Neutrophil (primary cell): ENCODE measurements around the gene PSKH1.

Experiments
- H3K27ac ChIP-seq: fragments of 200-600 bp; sonication (generic); 2 replicates; pipeline ENCODE4 v1.5.1; 2016; ENCODE audit warnings: mild to moderate bottlenecking, moderate library complexity
- H3K27me3 ChIP-seq: fragments of 200-600 bp; sonication (generic); 2 replicates; pipeline ENCODE4 v1.6.0; 2016; ENCODE audit warnings: mild to moderate bottlenecking
- H3K36me3 ChIP-seq: fragments of 200-600 bp; sonication (generic); 2 replicates; pipeline ENCODE4 v1.5.1; 2017
- H3K4me1 ChIP-seq, 2 experiments: fragments of 200-600 bp in 1 of 2; sonication (generic) in 1 of 2; 1 replicate in 1 of 2; 2 replicates in 1 of 2; pipeline versions ENCODE4 v1.5.1 to v1.6.1; 2013 to 2016; ENCODE audit warnings: low read depth in 1 of 2, low read length in 1 of 2, mild to moderate bottlenecking in 1 of 2, moderate library complexity in 1 of 2; ENCODE audit not compliant: control insufficient read depth in 1 of 2, insufficient read depth in 1 of 2
- H3K4me3 ChIP-seq, 2 experiments: fragments of 200-600 bp in 1 of 2; sonication (generic) in 1 of 2; 1 replicate in 1 of 2; 2 replicates in 1 of 2; pipeline ENCODE4 v1.5.1; 2013 to 2016; ENCODE audit warnings: low read depth in 1 of 2, low read length in 1 of 2, mild to moderate bottlenecking in 1 of 2, moderate library complexity in 1 of 2
- H3K9me3 ChIP-seq: fragments of 200-600 bp; sonication (generic); 2 replicates; pipeline ENCODE4 v1.5.1; 2016
- TF ChIP-seq, protein P1 (sequence below): fragments of 200-600 bp; sonication (generic); IDR thresholded peaks from 2 replicates; pipeline ENCODE4 v1.5.1; 2016; ENCODE audit warnings: antibody characterized with exemption

PSKH1 gene

GRCh38 chr16:67923414-67924116 is 30.5 kb downstream of the PSKH1 start:
- Histone ChIP-seq H3K36me3 (peaks cover 58% of the 10 kb centered on the region), H3K9me3 (no peaks in the 10 kb centered on the region), H3K4me3 (no peak overlapping the region), H3K27ac (no peak overlapping the region), H3K27me3 (no peaks in the 10 kb centered on the region), H3K4me1 (no peaks in the 10 kb centered on the region)
- TF ChIP-seq, protein P1, sequence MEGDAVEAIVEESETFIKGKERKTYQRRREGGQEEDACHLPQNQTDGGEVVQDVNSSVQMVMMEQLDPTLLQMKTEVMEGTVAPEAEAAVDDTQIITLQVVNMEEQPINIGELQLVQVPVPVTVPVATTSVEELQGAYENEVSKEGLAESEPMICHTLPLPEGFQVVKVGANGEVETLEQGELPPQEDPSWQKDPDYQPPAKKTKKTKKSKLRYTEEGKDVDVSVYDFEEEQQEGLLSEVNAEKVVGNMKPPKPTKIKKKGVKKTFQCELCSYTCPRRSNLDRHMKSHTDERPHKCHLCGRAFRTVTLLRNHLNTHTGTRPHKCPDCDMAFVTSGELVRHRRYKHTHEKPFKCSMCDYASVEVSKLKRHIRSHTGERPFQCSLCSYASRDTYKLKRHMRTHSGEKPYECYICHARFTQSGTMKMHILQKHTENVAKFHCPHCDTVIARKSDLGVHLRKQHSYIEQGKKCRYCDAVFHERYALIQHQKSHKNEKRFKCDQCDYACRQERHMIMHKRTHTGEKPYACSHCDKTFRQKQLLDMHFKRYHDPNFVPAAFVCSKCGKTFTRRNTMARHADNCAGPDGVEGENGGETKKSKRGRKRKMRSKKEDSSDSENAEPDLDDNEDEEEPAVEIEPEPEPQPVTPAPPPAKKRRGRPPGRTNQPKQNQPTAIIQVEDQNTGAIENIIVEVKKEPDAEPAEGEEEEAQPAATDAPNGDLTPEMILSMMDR = no peak

DNA sequence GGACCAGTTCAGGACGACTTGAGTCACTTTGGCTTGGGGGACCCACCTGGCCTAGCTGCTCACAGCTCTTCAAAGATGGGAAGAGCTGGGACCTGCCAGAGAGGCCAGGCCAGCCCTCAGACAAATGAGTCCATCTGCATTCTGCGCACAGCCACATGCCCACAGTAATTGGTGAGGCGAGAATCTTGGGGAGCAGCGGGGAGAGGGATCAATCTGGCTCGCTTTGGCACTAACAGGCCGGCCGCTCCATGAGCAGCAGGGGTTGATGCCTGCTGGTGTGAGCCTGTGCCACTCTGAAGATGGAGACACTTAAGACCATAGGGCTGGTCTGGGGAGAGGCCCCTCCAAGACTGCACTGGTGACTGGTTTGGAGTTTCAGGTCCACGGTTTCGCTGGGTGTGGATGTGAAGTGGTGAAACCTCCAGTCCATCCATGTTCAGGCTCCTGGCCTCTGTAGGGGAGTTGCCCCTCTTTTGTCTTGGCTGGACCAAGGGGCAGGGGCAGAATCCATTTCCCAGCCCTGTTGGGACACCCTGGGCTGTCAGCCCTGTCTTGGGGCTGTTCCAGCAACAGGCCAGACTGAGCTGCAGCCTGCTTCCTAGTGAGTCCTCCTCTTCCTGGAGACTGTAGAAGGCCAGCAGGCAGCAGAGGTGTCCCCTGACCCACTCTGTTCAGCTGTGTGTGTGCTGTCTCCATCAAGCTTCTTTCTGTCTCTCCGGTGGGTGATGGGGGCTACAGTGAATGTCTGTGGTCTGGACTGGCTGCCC is 31.3 kb downstream of the PSKH1 start:
- TF ChIP-seq, protein P1 = no peak
- Histone ChIP-seq H3K9me3 (no peaks in the 10 kb centered on the region), H3K4me3 (no peak overlapping the region), H3K36me3 (peaks cover 58% of the 10 kb centered on the region), H3K27ac (no peak overlapping the region), H3K27me3 (no peaks in the 10 kb centered on the region), H3K4me1 (no peaks in the 10 kb centered on the region)

- Histone ChIP-seq H3K27ac (no peak overlapping the region), H3K27me3 (no peaks in the 10 kb centered on the region), H3K4me1 (no peaks in the 10 kb centered on the region), H3K9me3 (no peaks in the 10 kb centered on the region), H3K36me3 (peaks cover 70% of the 10 kb centered on the region), H3K4me3 (no peak overlapping the region)
- TF ChIP-seq, protein P1 = no peak
Observed at GRCh38 chr16:67926181-67926750, 33.2 kb downstream of the PSKH1 start.

DNA sequence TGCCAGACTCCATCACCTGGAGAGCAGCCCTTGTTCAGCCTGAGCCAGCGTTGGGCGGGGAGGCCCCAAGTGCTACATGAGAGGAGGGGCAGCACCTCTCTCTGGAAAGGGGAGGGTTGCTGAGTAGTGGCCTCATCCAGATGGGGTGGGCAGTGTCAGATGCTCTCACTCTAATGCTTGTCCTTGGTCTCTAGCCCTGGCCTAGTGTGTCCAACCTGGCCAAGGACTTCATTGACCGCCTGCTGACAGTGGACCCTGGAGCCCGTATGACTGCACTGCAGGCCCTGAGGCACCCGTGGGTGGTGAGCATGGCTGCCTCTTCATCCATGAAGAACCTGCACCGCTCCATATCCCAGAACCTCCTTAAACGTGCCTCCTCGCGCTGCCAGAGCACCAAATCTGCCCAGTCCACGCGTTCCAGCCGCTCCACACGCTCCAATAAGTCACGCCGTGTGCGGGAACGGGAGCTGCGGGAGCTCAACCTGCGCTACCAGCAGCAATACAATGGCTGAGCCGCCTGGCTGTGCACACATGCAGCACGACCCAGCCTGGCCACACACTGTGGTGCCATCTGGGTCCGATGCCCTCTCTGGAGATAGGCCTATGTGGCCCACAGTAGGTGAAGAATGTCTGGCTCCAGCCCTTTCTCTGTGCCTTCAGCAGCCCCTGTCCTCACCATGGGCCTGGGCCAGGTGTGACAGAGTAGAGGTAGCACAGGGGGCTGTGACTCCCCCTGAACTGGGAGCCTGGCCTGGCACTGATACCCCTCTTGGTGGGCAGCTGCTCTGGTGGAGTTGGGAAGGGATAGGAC is 34.3 kb downstream of the PSKH1 start:
- Histone ChIP-seq H3K27me3 (no peaks in the 10 kb centered on the region), H3K27ac (no peak overlapping the region), H3K4me1 (no peaks in the 10 kb centered on the region), H3K4me3 (no peak overlapping the region), H3K36me3 (peaks cover 80% of the 10 kb centered on the region), H3K9me3 (no peaks in the 10 kb centered on the region)
- TF ChIP-seq, protein P1 = no peak

DNA sequence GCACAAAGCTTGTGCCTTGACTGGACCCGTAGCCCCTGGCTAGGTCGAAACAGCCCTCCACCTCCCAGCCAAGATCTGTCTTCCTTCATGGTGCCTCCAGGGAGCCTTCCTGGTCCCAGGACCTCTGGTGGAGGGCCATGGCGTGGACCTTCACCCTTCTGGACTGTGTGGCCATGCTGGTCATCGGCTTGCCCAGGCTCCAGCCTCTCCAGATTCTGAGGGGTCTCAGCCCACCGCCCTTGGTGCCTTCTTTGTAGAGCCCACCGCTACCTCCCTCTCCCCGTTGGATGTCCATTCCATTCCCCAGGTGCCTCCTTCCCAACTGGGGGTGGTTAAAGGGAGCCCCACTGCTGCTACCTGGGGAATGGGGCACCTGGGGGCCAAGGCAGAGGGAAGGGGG is 35.1 kb downstream of the PSKH1 start:
- Histone ChIP-seq H3K36me3 (peaks cover 80% of the 10 kb centered on the region), H3K4me1 (no peaks in the 10 kb centered on the region), H3K27me3 (no peaks in the 10 kb centered on the region), H3K4me3 (no peak overlapping the region), H3K9me3 (no peaks in the 10 kb centered on the region), H3K27ac (no peak overlapping the region)
- TF ChIP-seq, protein P1 = no peak
